DOHH2 (cell line): Measurements from ENCODE around the gene MAP1B.

Experiments
- H3F3A ChIP-seq: fragments of 200-600 bp; sonication (generic), shearing (Covaris generic); 2 replicates; pipeline ENCODE4 v1.6.0; 2016; ENCODE audit warnings: antibody characterized with exemption, mild to moderate bottlenecking; ENCODE audit not compliant: control insufficient read depth, insufficient read depth
- H3K27ac ChIP-seq: fragments of 200-600 bp; sonication (generic); 2 replicates; pipeline ENCODE4 v1.5.1; 2014; ENCODE audit warnings: low read depth, mild to moderate bottlenecking, low read length, moderate library complexity
- H3K27me3 ChIP-seq: fragments of 200-600 bp; sonication (generic); 2 replicates; pipeline ENCODE4 v1.6.1; 2014; ENCODE audit warnings: mild to moderate bottlenecking, low read length, mixed read lengths; ENCODE audit not compliant: control insufficient read depth
- H3K36me3 ChIP-seq: fragments of 200-600 bp; sonication (generic); 2 replicates; pipeline ENCODE4 v1.6.1; 2014; ENCODE audit warnings: mild to moderate bottlenecking, low read length, moderate library complexity, mixed read lengths; ENCODE audit not compliant: control insufficient read depth
- H3K4me1 ChIP-seq: fragments of 200-600 bp; sonication (generic); 2 replicates; pipeline ENCODE4 v1.6.1; 2014; ENCODE audit warnings: mild to moderate bottlenecking, low read length, mixed read lengths; ENCODE audit not compliant: control insufficient read depth
- H3K4me2 ChIP-seq: fragments of 200-600 bp; sonication (generic); 2 replicates; pipeline ENCODE4 v1.6.0; 2014; ENCODE audit warnings: mild to moderate bottlenecking, low read length, moderate library complexity
- H3K4me3 ChIP-seq: fragments of 200-600 bp; sonication (generic); 2 replicates; pipeline ENCODE4 v1.5.1; 2014; ENCODE audit warnings: mild to moderate bottlenecking, low read length, mixed read lengths
- H3K79me2 ChIP-seq: fragments of 200-600 bp; sonication (generic); 2 replicates; pipeline ENCODE4 v1.6.1; 2014; ENCODE audit warnings: mild to moderate bottlenecking, low read length, mixed read lengths; ENCODE audit not compliant: control insufficient read depth
- H3K9me2 ChIP-seq: fragments of 200-600 bp; sonication (generic); replicated peaks from 2 replicates; pipeline ENCODE4 v1.6.1; 2014; ENCODE audit warnings: mild to moderate bottlenecking, low read length, mixed read lengths; ENCODE audit not compliant: control insufficient read depth
- H3K9me3 ChIP-seq: fragments of 200-600 bp; sonication (generic); 2 replicates; pipeline ENCODE4 v1.6.1; 2014; ENCODE audit warnings: antibody characterized with exemption, low read length, mixed read lengths; ENCODE audit not compliant: control insufficient read depth, insufficient read depth
- H4K20me1 ChIP-seq: fragments of 200-600 bp; sonication (generic); 2 replicates; pipeline ENCODE4 v1.6.0; 2014; ENCODE audit warnings: low read depth, mild to moderate bottlenecking, antibody characterized with exemption, low read length, moderate library complexity; ENCODE audit not compliant: control insufficient read depth, insufficient read depth
- CTCF ChIP-seq: fragments of 200-600 bp; sonication (generic); IDR thresholded peaks from one replicate; pipeline ENCODE4 v1.5.1; 2014; ENCODE audit warnings: antibody characterized with exemption, mild to moderate bottlenecking, low read depth, low read length; ENCODE audit not compliant: poor library complexity, severe bottlenecking
- EZH2phosphoT487 ChIP-seq: fragments of 200-600 bp; sonication (generic); IDR thresholded peaks from 2 replicates; pipeline ENCODE4 v1.6.1; 2017; ENCODE audit warnings: borderline replicate concordance, mild to moderate bottlenecking, antibody characterized with exemption, low read length, moderate library complexity, mixed read lengths

MAP1B gene

GRCh38 chr5:72154076-72154756 lies 46.9 kb downstream of the MAP1B start:
- no peaks in the 10 kb centered on the region for H3K79me2 ChIP-seq
- H3K27ac ChIP-seq = no peak overlapping the region
- H3K4me2 ChIP-seq = no peak overlapping the region
- H3K9me3 ChIP-seq = no peaks in the 10 kb centered on the region
- H4K20me1 ChIP-seq = no peaks in the 10 kb centered on the region
- no peaks in the 10 kb centered on the region for H3K36me3 ChIP-seq
- no peak overlapping the region for H3K4me3 ChIP-seq
- H3F3A ChIP-seq = no peaks in the 10 kb centered on the region
- no peaks in the 10 kb centered on the region for H3K9me2 ChIP-seq
- TF ChIP-seq CTCF (no peak), EZH2phosphoT487 (no peak)
- no peaks in the 10 kb centered on the region; the same call in 1 of the 2 replicates for H3K27me3 ChIP-seq
- no peaks in the 10 kb centered on the region for H3K4me1 ChIP-seq

GRCh38 chr5:72156946-72157624 lies 49.8 kb downstream of the MAP1B start:
- Histone ChIP-seq H3K36me3 (no peaks in the 10 kb centered on the region), H3K79me2 (no peaks in the 10 kb centered on the region), H3K4me3 (no peak overlapping the region), H3K4me2 (no peak overlapping the region), H3F3A (no peaks in the 10 kb centered on the region), H3K9me2 (no peaks in the 10 kb centered on the region), H3K9me3 (no peaks in the 10 kb centered on the region), H3K27ac (no peak overlapping the region), H4K20me1 (no peaks in the 10 kb centered on the region), H3K4me1 (no peaks in the 10 kb centered on the region), H3K27me3 (no peaks in the 10 kb centered on the region)
- TF ChIP-seq CTCF (no peak), EZH2phosphoT487 (no peak)

- Histone ChIP-seq H3F3A (no peaks in the 10 kb centered on the region), H3K4me1 (no peaks in the 10 kb centered on the region), H3K4me3 (no peak overlapping the region), H3K36me3 (no peaks in the 10 kb centered on the region), H4K20me1 (no peaks in the 10 kb centered on the region), H3K9me2 (no peaks in the 10 kb centered on the region), H3K79me2 (no peaks in the 10 kb centered on the region), H3K4me2 (no peak overlapping the region), H3K27me3 (no peaks in the 10 kb centered on the region), H3K9me3 (no peaks in the 10 kb centered on the region), H3K27ac (no peak overlapping the region)
- TF ChIP-seq EZH2phosphoT487 (no peak), CTCF (no peak)
Measured at GRCh38 chr5:72157625-72157962, 50.3 kb downstream of the MAP1B start.
